HG02970 (cell line): ENCODE data around the gene RAB11FIP5.
"Not testable (repeated sequence)": the region's sequence is repeated elsewhere in the genome, so short reads cannot be mapped to it uniquely, and the experiment has no call there.

Experiments used
- ATAC-seq: cut with Tn5 transposase; IDR thresholded peaks from one replicate; pipeline ENCODE4 v1.9.1; 2021; ENCODE audit warnings: mild to moderate bottlenecking, moderate library complexity, moderate number of reproducible peaks; ENCODE audit not compliant: unreplicated experiment, low FRiP score

RAB11FIP5 gene

GRCh38 chr2:73112913-73113854 is at the start of gene RAB11FIP5:
Gene RAB11FIP5 (minus strand): TSS chr2:73112948. CDS start chr2:73112777, 171 bp downstream.
- ATAC-seq: peak; percentile 64

- no peak for ATAC-seq
Measured at GRCh38 chr2:73156539-73157124, 43.9 kb upstream of the RAB11FIP5 start.

- no peak for ATAC-seq
Measured at GRCh38 chr2:73142937-73143336, 30.2 kb upstream of the RAB11FIP5 start.

- no peak for ATAC-seq
Measured at GRCh38 chr2:73141896-73142295, 29.1 kb upstream of the RAB11FIP5 start.

- no peak for ATAC-seq
Measured at GRCh38 chr2:73135236-73135635, 22.5 kb upstream of the RAB11FIP5 start.

- no peak for ATAC-seq
Measured at GRCh38 chr2:73134471-73134870, 21.7 kb upstream of the RAB11FIP5 start.

- no peak for ATAC-seq
Measured at GRCh38 chr2:73133566-73134197, 20.9 kb upstream of the RAB11FIP5 start.

- ATAC-seq: no peak
Measured at GRCh38 chr2:73131807-73132206, 19.1 kb upstream of the RAB11FIP5 start.

GRCh38 chr2:73130790-73131189 is 18.0 kb upstream of the RAB11FIP5 start:
- no peak for ATAC-seq

GRCh38 chr2:73128841-73129535 is 16.2 kb upstream of the RAB11FIP5 start:
- ATAC-seq: no peak

GRCh38 chr2:73122536-73122935 is 9.8 kb upstream of the RAB11FIP5 start:
- no peak for ATAC-seq

GRCh38 chr2:73119611-73120239 is 7.0 kb upstream of the RAB11FIP5 start:
- ATAC-seq: not testable (repeated sequence)

- ATAC-seq: no peak
Measured at GRCh38 chr2:73117441-73117840, 4.7 kb upstream of the RAB11FIP5 start.

GRCh38 chr2:73116182-73116960 is 3.6 kb upstream of the RAB11FIP5 start:
- ATAC-seq: no peak

GRCh38 chr2:73114273-73114867 is 1.6 kb upstream of the RAB11FIP5 start:
- no peak for ATAC-seq

- ATAC-seq: peak; percentile 6
Measured at GRCh38 chr2:73112026-73112912, 479 bp downstream of the RAB11FIP5 start.

- ATAC-seq: no peak
Measured at GRCh38 chr2:73111073-73112025, 1.4 kb downstream of the RAB11FIP5 start.
